Natural killer cell (primary cell): ENCODE measurements around the gene ARPP21. TPM values are rescaled to one million over a fixed set of nuclear protein-coding genes. Genes with fewer than 3 reads are reported as not detected.

ENCODE experiments used
- ATAC-seq, 3 donors: fragments of 150-1000 bp in 2 of 3; fragments of 200-7000 bp in 1 of 3; cut with Tn5 transposase; 1 replicate in 1 of 3; 2 replicates in 2 of 3; pipeline ENCODE4 v1.10.0; 2021; ENCODE audit warnings: mild to moderate bottlenecking in 2 of 3, moderate library complexity in 2 of 3
- DNase-seq, 2 donors: peaks; one replicate each; pipeline versions ENCODE4 v3.0.0 to v3.0.0-alpha.2; 2013 to 2021; ENCODE audit warnings: mixed read lengths in 1 of 2
- H3K27ac ChIP-seq: one replicate; pipeline ENCODE4 v1.5.1; 2013; ENCODE audit warnings: mild to moderate bottlenecking, low read length
- H3K27me3 ChIP-seq: one replicate; pipeline ENCODE4 v1.6.1; 2013; ENCODE audit warnings: low read length; ENCODE audit not compliant: control insufficient read depth, insufficient read depth
- H3K36me3 ChIP-seq: one replicate; pipeline ENCODE4 v1.6.1; 2013; ENCODE audit warnings: low read length; ENCODE audit not compliant: control insufficient read depth, insufficient read depth
- H3K4me1 ChIP-seq: one replicate; pipeline ENCODE4 v1.6.1; 2013; ENCODE audit warnings: low read length; ENCODE audit not compliant: control insufficient read depth, insufficient read depth
- H3K4me3 ChIP-seq: one replicate; pipeline ENCODE4 v1.5.1; 2013; ENCODE audit warnings: low read length
- H3K9me3 ChIP-seq: one replicate; pipeline ENCODE4 v1.6.1; 2013; ENCODE audit warnings: low read length; ENCODE audit not compliant: control insufficient read depth, insufficient read depth
- H3K27ac Mint-ChIP-seq, 2 donors: one replicate each; pipeline ENCODE4 v1.8.0; 2022; ENCODE audit warnings: mild to moderate bottlenecking in 2 of 2, mixed read lengths in 2 of 2, moderate library complexity in 1 of 2
- H3K27me3 Mint-ChIP-seq, 2 donors: one replicate each; pipeline ENCODE4 v1.8.0; 2022; ENCODE audit warnings: low read depth in 2 of 2, mixed read lengths in 2 of 2
- H3K36me3 Mint-ChIP-seq: one replicate; pipeline ENCODE4 v1.8.0; 2022; ENCODE audit warnings: mixed read lengths
- H3K4me1 Mint-ChIP-seq, 2 donors: one replicate each; pipeline ENCODE4 v1.8.0; 2022; ENCODE audit warnings: mixed read lengths in 2 of 2
- H3K4me3 Mint-ChIP-seq: one replicate; pipeline ENCODE4 v1.8.0; 2022; ENCODE audit warnings: mild to moderate bottlenecking, moderate library complexity, mixed read lengths
- H3K9me3 Mint-ChIP-seq, 2 donors: one replicate each; pipeline ENCODE4 v1.8.0; 2022; ENCODE audit warnings: mixed read lengths in 2 of 2
- WGBS: methylation state at CpG from one replicate; pipeline ENCODE4 v1.1.7; 2013; ENCODE audit warnings: missing lambda C conversion rate; ENCODE audit not compliant: insufficient coverage; 5-methylcytosine and 5-hydroxymethylcytosine counted together
- intact Hi-C: fragments of 100-400 bp; cut with micrococcal nuclease; formaldehyde crosslinking; loops from one replicate; pipeline ENCODE4 v1.14.2; 2022
- total RNA-seq, 4 donors: library from RNA; stranded (reverse); fragments of 120-200 nt in 1 of 4; gene quantifications; one replicate each; pipeline versions ENCODE4 v1.2.3 to v1.2.4, GENCODE V29; 2013 to 2022
- TF ChIP-seq, protein P1 (sequence below): fragments of 200-600 bp; IDR thresholded peaks from one replicate; pipeline ENCODE4 v1.8.0; 2022; ENCODE audit warnings: antibody characterized with exemption

Gene ARPP21
- total RNA-seq, 3 donors from 2014 or later (not counting 1 experiment from before 2014, with no cell fraction given), result not detected

GRCh38 chr3:35651851-35652250 is 12.5 kb downstream of the ARPP21 start:
- intact Hi-C loops, result no loop called here
- Histone ChIP-seq H3K27ac (no peak overlapping the region), H3K4me1 (no peaks in the 10 kb centered on the region), H3K9me3 (no peaks in the 10 kb centered on the region), H3K4me3 (no peak overlapping the region), H3K27me3 (no peaks in the 10 kb centered on the region), H3K36me3 (no peaks in the 10 kb centered on the region)
- Mint-ChIP-seq H3K36me3 (no peaks in the 10 kb centered on the region), H3K4me1 (no peaks in the 10 kb centered on the region), H3K9me3 (peaks cover 0 to 2% of the 10 kb centered on the region in 2 donors), H3K27me3 (no peaks in the 10 kb centered on the region), H3K4me3 (no peak overlapping the region), H3K27ac (no peak overlapping the region)
- DNase-seq (no peak), ATAC-seq (no peak)
- WGBS, result 100% methylated on average over 1 of the region's 1 CpG
- TF ChIP-seq, protein P1, sequence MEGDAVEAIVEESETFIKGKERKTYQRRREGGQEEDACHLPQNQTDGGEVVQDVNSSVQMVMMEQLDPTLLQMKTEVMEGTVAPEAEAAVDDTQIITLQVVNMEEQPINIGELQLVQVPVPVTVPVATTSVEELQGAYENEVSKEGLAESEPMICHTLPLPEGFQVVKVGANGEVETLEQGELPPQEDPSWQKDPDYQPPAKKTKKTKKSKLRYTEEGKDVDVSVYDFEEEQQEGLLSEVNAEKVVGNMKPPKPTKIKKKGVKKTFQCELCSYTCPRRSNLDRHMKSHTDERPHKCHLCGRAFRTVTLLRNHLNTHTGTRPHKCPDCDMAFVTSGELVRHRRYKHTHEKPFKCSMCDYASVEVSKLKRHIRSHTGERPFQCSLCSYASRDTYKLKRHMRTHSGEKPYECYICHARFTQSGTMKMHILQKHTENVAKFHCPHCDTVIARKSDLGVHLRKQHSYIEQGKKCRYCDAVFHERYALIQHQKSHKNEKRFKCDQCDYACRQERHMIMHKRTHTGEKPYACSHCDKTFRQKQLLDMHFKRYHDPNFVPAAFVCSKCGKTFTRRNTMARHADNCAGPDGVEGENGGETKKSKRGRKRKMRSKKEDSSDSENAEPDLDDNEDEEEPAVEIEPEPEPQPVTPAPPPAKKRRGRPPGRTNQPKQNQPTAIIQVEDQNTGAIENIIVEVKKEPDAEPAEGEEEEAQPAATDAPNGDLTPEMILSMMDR, result no peak

DNA sequence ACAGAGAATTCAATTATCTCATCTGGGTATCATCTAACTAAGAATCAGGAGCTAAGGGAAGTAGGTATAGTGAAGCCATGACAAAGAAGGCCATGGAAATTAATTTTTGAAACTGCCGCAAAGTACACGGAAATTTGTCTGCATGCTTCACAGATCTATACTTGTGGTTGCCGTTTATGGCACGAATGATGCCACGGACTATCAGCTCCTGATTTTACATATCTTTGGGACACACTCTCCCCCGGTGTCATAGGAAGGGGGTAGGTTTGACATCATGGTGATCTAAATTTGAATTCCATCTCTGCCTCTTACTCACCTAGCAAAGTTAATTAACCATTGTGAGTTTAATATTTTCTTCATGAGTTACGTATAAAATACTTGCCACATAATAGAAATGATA is 14.0 kb downstream of the ARPP21 start:
- H3K27ac Mint-ChIP-seq, result no peak overlapping the region
- Histone ChIP-seq H3K27me3 (no peaks in the 10 kb centered on the region), H3K9me3 (no peaks in the 10 kb centered on the region), H3K36me3 (no peaks in the 10 kb centered on the region), H3K27ac (no peak overlapping the region), H3K4me3 (no peak overlapping the region), H3K4me1 (no peaks in the 10 kb centered on the region)
- intact Hi-C loops, result no loop called here
- H3K27me3 Mint-ChIP-seq, result no peaks in the 10 kb centered on the region
- 49% methylated on average over 3 of the region's 7 CpGs for WGBS
- DNase-seq (no peak), ATAC-seq (no peak)
- H3K36me3 Mint-ChIP-seq, result no peaks in the 10 kb centered on the region
- TF ChIP-seq, protein P1, result no peak
- H3K9me3 Mint-ChIP-seq, result peaks cover 0 to 2% of the 10 kb centered on the region in 2 donors
- no peak overlapping the region for H3K4me3 Mint-ChIP-seq
- no peaks in the 10 kb centered on the region for H3K4me1 Mint-ChIP-seq

DNA sequence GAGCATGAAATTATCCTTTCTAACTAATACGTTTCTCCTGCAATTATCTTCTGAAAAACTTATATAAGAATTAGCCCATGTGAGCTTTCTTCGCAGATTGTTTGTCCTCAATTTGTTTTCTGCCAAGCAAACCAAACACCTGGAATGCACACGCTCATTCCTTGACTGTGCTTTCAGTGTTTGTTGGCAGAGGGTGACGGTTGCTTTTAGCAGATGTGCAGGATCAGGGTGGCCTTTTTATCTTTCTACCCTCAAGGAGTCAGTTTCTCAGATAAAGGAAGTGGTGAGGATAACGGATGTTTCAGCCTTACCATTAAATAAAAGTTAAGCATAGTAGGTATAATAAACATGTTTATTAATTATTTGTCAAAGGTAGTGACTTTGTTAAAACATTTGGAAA is 15.2 kb downstream of the ARPP21 start:
- ATAC-seq, result no peak
- H3K27ac Mint-ChIP-seq, result no peak overlapping the region
- H3K27me3 ChIP-seq, result no peaks in the 10 kb centered on the region
- H3K9me3 Mint-ChIP-seq, result no peaks in the 10 kb centered on the region
- no peak overlapping the region for H3K4me3 Mint-ChIP-seq
- DNase-seq, result no peak
- TF ChIP-seq, protein P1, result no peak
- no peaks in the 10 kb centered on the region for H3K4me1 Mint-ChIP-seq
- H3K4me3 ChIP-seq, result no peak overlapping the region
- no peaks in the 10 kb centered on the region for H3K36me3 ChIP-seq
- WGBS, result 21% methylated on average over 3 of the region's 5 CpGs
- H3K27ac ChIP-seq, result no peak overlapping the region
- H3K27me3 Mint-ChIP-seq, result no peaks in the 10 kb centered on the region
- H3K9me3 ChIP-seq, result no peaks in the 10 kb centered on the region
- intact Hi-C loops, result no loop called here
- no peaks in the 10 kb centered on the region for H3K4me1 ChIP-seq
- no peaks in the 10 kb centered on the region for H3K36me3 Mint-ChIP-seq

- Histone ChIP-seq H3K9me3 (no peaks in the 10 kb centered on the region), H3K27me3 (no peaks in the 10 kb centered on the region), H3K4me3 (no peak overlapping the region), H3K4me1 (no peaks in the 10 kb centered on the region), H3K27ac (no peak overlapping the region), H3K36me3 (no peaks in the 10 kb centered on the region)
- Mint-ChIP-seq H3K9me3 (peaks cover 0 to 2% of the 10 kb centered on the region in 2 donors), H3K27ac (no peak overlapping the region), H3K4me1 (no peaks in the 10 kb centered on the region), H3K27me3 (no peaks in the 10 kb centered on the region), H3K4me3 (no peak overlapping the region), H3K36me3 (no peaks in the 10 kb centered on the region)
- WGBS, result 100% methylated on average over 1 of the region's 1 CpG
- ATAC-seq (no peak), DNase-seq (no peak)
- intact Hi-C loops, result no loop called here
- TF ChIP-seq, protein P1, result no peak
These were observed 19.4 kb downstream of the ARPP21 start for GRCh38 chr3:35658686-35659085.
